OCI-LY3 (cell line): ENCODE data around the gene PLA2G6.

ENCODE experiments used
- H2AFZ ChIP-seq: fragments of 200-600, 300-600 bp; shearing (Covaris generic); 2 replicates; pipeline ENCODE4 v1.6.0; 2014; ENCODE audit warnings: antibody characterized with exemption, low read depth, low read length
- H3K27ac ChIP-seq: fragments of 200-600, 300-600 bp; sonication (generic); 2 replicates; pipeline ENCODE4 v1.5.1; 2014; ENCODE audit warnings: mild to moderate bottlenecking, low read length, moderate library complexity, mixed read lengths
- H3K27me3 ChIP-seq: fragments of 200-600, 300-600 bp; sonication (generic); 2 replicates; pipeline ENCODE4 v1.6.1; 2014; ENCODE audit warnings: low read depth, low read length, mixed read lengths
- H3K36me3 ChIP-seq: fragments of 200-600, 300-600 bp; sonication (generic); replicated peaks from 2 replicates; pipeline ENCODE3; 2014; ENCODE audit warnings: low read depth, low read length, mixed read lengths
- H3K4me1 ChIP-seq: fragments of 300-600, 200-600 bp; sonication (generic); 2 replicates; pipeline ENCODE4 v1.6.1; 2014; ENCODE audit warnings: low read length, mixed read lengths
- H3K4me2 ChIP-seq: fragments of 200-600, 300-600 bp; sonication (generic); 2 replicates; pipeline ENCODE4 v1.6.1; 2014; ENCODE audit warnings: low read length, mixed read lengths
- H3K4me3 ChIP-seq: fragments of 300-600, 200-600 bp; sonication (generic); 2 replicates; pipeline ENCODE4 v1.5.1; 2014; ENCODE audit warnings: antibody characterized with exemption, mild to moderate bottlenecking, low read length, moderate library complexity
- H3K79me2 ChIP-seq: fragments of 300-600, 200-600 bp; shearing (Covaris generic); 2 replicates; pipeline ENCODE4 v1.6.1; 2014; ENCODE audit warnings: mild to moderate bottlenecking, low read length, mixed read lengths
- H3K9ac ChIP-seq: fragments of 300-600, 200-600 bp; shearing (Covaris generic); 2 replicates; pipeline ENCODE4 v1.6.0; 2014; ENCODE audit warnings: mild to moderate bottlenecking, low read length, moderate library complexity
- H3K9me3 ChIP-seq: fragments of 200-600, 300-600 bp; shearing (Covaris generic); 2 replicates; pipeline ENCODE4 v1.6.1; 2014; ENCODE audit warnings: low read length, mixed read lengths; ENCODE audit not compliant: insufficient read depth
- H4K20me1 ChIP-seq: fragments of 200-600, 300-600 bp; sonication (generic); 2 replicates; pipeline ENCODE4 v1.6.1; 2016; ENCODE audit warnings: low read length, mixed read lengths; ENCODE audit not compliant: insufficient read depth
- CTCF ChIP-seq: fragments of 200-600, 300-600 bp; sonication (generic); IDR thresholded peaks from 2 replicates; pipeline ENCODE4 v1.5.1; 2014; ENCODE audit warnings: antibody characterized with exemption, low read length, low read depth
- EZH2phosphoT487 ChIP-seq: fragments of 200-600 bp; shearing (Covaris generic); IDR thresholded peaks from 2 replicates; pipeline ENCODE4 v1.6.1; 2018; ENCODE audit warnings: antibody characterized with exemption, mixed run types, low read depth

The PLA2G6 gene

GRCh38 chr22:38201711-38202436 lies 20.2 kb upstream of the PLA2G6 start, which contains the start of gene MAFF:
TSS of gene MAFF (plus strand) at chr22:38201994. CDS start at chr22:38213854, 11,860 bp downstream.
- H3K9ac ChIP-seq = peak within 1 kb of the TSS; percentile 82
- H3K4me2 ChIP-seq = peak within 1 kb of the TSS; percentile 100
- no peaks in the 10 kb centered on the region for H3K9me3 ChIP-seq
- H3K4me1 ChIP-seq = peaks cover 28% of the 10 kb centered on the region
- no peaks in the 10 kb centered on the region for H3K27me3 ChIP-seq
- H2AFZ ChIP-seq = peak within 1 kb of the TSS; percentile 86
- peak within 1 kb of the TSS; percentile 30 for H3K27ac ChIP-seq
- H4K20me1 ChIP-seq = peaks cover 13% of the 10 kb centered on the region; the same call in 1 of the 2 replicates
- peak within 1 kb of the TSS; percentile 96 for H3K4me3 ChIP-seq
- peaks cover 14% of the 10 kb centered on the region; the same call in 1 of the 2 replicates for H3K79me2 ChIP-seq
- TF ChIP-seq CTCF (no peak), EZH2phosphoT487 (no peak)
- no peaks in the 10 kb centered on the region for H3K36me3 ChIP-seq

GRCh38 chr22:38201371-38201710 lies 19.7 kb upstream of the PLA2G6 start:
- Histone ChIP-seq H3K79me2 (peaks cover 14% of the 10 kb centered on the region; the same call in 1 of the 2 replicates), H3K36me3 (no peaks in the 10 kb centered on the region), H3K9me3 (no peaks in the 10 kb centered on the region), H3K27me3 (no peaks in the 10 kb centered on the region), H3K4me2 (peak overlapping the region; percentile 94), H3K9ac (peak overlapping the region; percentile 58), H3K4me1 (peaks cover 28% of the 10 kb centered on the region), H2AFZ (peak overlapping the region; percentile 86), H4K20me1 (peaks cover 13% of the 10 kb centered on the region; the same call in 1 of the 2 replicates), H3K4me3 (peak overlapping the region; percentile 96), H3K27ac (no peak overlapping the region)
- TF ChIP-seq EZH2phosphoT487 = no peak
- TF ChIP-seq CTCF = no peak

- no peak overlapping the region for H2AFZ ChIP-seq
- H3K9me3 ChIP-seq = no peaks in the 10 kb centered on the region
- peaks cover 13% of the 10 kb centered on the region; the same call in 1 of the 2 replicates for H4K20me1 ChIP-seq
- peaks cover 25% of the 10 kb centered on the region for H3K4me1 ChIP-seq
- TF ChIP-seq CTCF (no peak), EZH2phosphoT487 (no peak)
- H3K27ac ChIP-seq = no peak overlapping the region
- H3K36me3 ChIP-seq = no peaks in the 10 kb centered on the region
- no peak overlapping the region for H3K9ac ChIP-seq
- H3K4me3 ChIP-seq = no peak overlapping the region
- H3K4me2 ChIP-seq = no peak overlapping the region
- H3K27me3 ChIP-seq = peaks cover under 1% of the 10 kb centered on the region; the same call in 1 of the 2 replicates
- H3K79me2 ChIP-seq = peaks cover 14% of the 10 kb centered on the region; the same call in 1 of the 2 replicates
These were observed 18.4 kb upstream of the PLA2G6 start for GRCh38 chr22:38199826-38200559.

DNA sequence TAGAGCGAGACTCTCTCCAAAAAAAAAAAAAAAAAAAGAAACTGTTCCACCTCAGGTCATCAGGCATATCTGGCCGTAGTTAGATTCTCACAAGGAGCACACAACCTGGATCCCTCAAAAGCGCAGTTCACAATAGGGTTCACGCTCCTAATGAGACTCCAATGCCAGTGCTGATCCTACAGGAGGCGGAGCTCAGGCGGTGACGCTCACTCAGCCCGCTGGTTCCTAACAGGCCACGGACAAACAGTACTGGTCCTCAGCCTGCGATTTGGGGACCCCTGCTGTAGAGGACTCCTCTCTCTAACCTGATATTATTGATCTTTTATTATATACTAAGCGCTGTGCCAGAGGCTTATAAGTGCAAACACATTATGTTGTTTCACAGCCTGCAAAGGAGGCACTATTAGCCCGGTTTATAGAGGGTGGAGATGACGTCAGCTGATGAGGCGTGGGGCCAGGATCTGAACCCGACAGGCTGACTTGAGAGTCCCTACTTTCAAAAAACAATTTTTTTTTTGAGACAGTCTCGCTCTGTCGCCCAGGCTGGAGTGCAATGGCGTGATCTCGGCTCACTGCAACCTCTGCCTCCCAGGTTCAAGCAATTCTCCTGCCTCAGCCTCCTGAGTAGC lies 15.3 kb upstream of the PLA2G6 start:
- H2AFZ ChIP-seq = peak overlapping the region; percentile 95
- no peak for TF ChIP-seq EZH2phosphoT487
- peak overlapping the region; percentile 55 for H3K9ac ChIP-seq
- H3K4me1 ChIP-seq = peaks cover 9% of the 10 kb centered on the region
- peak overlapping the region; percentile 81 for H3K4me2 ChIP-seq
- no peaks in the 10 kb centered on the region for H4K20me1 ChIP-seq
- no peaks in the 10 kb centered on the region for H3K9me3 ChIP-seq
- peak overlapping the region; percentile 73 for H3K4me3 ChIP-seq
- H3K36me3 ChIP-seq = no peaks in the 10 kb centered on the region
- no peak overlapping the region for H3K27ac ChIP-seq
- peaks cover 3% of the 10 kb centered on the region; the same call in 1 of the 2 replicates for H3K27me3 ChIP-seq
- H3K79me2 ChIP-seq = no peaks in the 10 kb centered on the region
